NCI-H82 (cell line): ENCODE measurements around the gene PLAAT5.
A peak's percentile ranks its signal among the peaks of the same experiment; 100 is the strongest.
"Not testable (repeated sequence)": the region's sequence is repeated elsewhere in the genome, so short reads cannot be mapped to it uniquely, and the experiment has no call there.

ENCODE experiments used
- DNase-seq: peaks from one replicate; lab custom pipeline; 2025; lab: John Stamatoyannopoulos, UW

Gene PLAAT5, protein sequence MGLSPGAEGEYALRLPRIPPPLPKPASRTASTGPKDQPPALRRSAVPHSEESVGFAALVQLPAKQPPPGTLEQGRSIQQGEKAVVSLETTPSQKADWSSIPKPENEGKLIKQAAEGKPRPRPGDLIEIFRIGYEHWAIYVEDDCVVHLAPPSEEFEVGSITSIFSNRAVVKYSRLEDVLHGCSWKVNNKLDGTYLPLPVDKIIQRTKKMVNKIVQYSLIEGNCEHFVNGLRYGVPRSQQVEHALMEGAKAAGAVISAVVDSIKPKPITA

GRCh38 chr11:63490551-63491239 lies at the start of gene PLAAT5:
TSS of gene PLAAT5 (minus strand) at chr11:63491167. CDS start at chr11:63491034, 133 bp downstream.
- no peak for DNase-seq

GRCh38 chr11:63537293-63538101 lies 46.5 kb upstream of the PLAAT5 start:
- no peak for DNase-seq

DNA sequence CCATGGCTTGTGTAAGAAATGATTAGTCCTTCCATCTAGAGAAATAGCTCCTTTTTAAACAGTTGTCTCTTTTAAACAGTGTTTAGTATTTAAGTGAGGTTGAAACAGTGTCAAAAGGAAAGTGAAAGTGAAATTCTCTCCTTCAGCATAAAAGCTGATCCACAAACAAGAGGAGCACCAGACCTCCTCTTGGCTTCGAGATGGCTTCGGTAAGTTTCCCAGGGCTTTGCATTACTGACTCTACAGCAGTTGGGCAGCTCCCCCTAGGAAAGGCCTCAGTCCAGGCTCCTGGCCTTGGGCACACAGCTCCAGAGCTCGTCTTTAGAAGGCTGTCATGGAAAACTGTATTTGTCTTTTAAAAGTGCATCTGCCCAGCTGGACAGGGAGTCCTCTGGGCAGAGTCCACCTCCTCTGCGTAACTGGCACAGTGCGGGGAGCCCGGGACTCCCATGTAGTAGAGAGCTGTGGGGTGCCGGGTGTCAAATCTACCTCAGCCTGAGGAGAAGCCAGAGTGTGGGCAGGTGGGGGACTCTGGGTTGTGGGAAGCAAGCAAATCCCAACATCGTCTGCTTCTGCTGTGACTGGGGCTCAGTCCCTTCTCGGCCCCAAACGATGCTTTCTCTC lies 45.8 kb upstream of the PLAAT5 start, which contains the start of gene PLAAT4:
PLAAT4 (plus strand) TSS at position 140 of the 624 bp plus-strand sequence; CDS start at position 201, 61 bp downstream.
- no peak for DNase-seq

GRCh38 chr11:63535734-63536133 lies 44.8 kb upstream of the PLAAT5 start:
- DNase-seq, result no peak

GRCh38 chr11:63534895-63535461 lies 44.0 kb upstream of the PLAAT5 start:
- no peak for DNase-seq

- DNase-seq, result no peak
These were observed 43.1 kb upstream of the PLAAT5 start for GRCh38 chr11:63534076-63534475.

DNA sequence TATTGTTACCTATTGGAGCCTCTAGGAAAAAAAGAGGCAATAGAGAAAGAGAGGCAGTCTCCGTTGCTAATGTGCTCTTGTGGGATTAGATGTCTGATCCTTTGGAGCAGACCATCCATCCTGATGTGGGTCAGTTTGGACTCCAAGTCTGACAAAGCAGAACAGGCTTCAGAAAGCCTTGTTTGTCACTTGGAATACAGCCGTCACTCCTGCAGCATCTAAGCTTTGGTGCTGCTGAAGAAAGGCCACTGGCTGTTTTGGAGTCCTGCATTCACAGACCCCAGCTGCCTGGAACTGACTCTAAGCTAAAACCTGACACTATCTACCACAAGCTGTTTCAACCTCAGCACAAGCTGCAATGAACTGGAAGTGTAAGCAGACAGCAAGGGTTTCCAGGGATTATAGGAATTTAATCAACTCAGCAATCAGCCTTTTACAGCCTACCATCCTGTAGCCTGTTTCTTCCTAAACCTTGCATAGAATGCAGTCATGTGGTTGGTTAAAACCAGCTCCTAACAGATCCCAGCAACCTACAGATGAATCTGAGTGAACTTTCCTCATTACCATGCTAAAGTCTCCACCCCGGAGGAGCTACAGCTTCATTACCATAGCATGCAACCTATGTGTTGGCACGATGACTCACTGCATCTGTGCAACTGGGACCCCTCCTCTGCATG lies 42.0 kb upstream of the PLAAT5 start:
- peak; percentile 52 for DNase-seq

DNA sequence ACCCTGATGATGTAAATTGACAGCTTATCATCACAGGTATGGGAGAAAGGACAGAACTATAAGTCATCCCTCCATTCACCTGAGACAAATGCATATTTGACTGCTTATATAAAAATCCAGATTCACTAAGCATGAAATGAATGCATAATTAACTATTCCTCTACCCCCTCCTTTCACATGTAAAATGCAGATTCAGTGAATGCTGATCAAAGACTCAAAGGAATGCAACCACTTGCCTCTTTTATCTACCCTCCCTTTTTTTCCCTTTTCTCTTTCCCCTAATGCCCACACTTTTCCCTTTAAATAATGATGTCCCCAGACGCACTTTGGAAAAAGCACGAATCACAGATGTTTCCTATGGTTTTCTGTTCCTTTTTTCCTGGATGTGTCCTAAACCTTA lies 41.1 kb upstream of the PLAAT5 start:
- no peak for DNase-seq

DNA sequence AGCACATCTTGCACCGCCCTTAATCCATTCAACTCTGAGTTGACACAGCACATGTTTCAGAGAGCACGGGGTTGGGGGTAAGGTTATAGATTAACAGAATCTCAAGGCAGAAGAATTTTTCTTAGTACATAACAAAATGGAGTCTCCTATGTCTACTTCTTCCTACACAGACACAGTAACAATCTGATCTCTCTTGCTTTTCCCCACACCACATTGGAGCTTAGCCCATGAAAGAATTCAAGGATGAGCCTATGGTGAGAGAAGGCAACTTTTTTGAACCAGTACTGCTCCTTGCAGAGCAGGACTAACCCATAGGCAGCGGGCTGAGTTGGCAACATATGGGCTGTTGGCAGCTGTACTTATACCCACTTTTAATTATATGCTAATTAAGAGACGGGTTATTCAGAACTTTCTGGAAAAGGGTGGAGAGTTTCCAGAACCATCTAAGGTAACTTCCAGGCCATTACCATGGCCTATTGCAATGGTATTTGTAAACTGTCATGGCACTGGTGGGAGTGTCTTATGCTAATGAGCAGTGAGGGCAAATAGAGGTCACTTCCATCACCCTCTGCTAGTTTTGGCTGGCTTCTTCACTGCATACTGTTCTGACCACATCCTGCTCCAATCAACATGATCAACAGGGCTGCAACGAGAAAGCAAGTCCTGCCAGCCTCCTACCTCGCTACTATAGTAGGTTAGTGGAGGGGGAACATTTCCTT lies 40.3 kb upstream of the PLAAT5 start:
- not testable (repeated sequence) for DNase-seq

- DNase-seq, result no peak
These were observed 39.1 kb upstream of the PLAAT5 start for GRCh38 chr11:63530021-63530420.

DNA sequence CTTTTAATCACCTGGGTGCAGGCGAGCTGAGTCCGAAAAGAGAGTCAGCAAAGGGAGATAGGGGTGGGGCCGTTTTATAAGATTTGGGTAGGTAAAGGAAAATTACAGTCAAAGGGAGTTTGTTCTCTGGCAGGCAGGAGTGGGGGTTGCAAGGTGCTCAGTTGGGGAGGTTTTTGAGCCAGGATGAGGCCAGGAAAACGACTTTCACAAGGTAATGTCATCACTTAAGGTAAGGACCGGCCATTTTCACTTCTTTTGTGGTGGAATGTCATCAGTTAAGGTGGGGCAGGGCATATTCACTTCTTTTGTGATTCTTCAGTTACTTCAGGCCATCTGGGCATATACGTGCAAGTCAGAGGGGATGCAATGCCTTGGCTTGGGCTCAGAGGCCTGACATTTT lies 38.4 kb upstream of the PLAAT5 start:
- DNase-seq, result not testable (repeated sequence)

DNA sequence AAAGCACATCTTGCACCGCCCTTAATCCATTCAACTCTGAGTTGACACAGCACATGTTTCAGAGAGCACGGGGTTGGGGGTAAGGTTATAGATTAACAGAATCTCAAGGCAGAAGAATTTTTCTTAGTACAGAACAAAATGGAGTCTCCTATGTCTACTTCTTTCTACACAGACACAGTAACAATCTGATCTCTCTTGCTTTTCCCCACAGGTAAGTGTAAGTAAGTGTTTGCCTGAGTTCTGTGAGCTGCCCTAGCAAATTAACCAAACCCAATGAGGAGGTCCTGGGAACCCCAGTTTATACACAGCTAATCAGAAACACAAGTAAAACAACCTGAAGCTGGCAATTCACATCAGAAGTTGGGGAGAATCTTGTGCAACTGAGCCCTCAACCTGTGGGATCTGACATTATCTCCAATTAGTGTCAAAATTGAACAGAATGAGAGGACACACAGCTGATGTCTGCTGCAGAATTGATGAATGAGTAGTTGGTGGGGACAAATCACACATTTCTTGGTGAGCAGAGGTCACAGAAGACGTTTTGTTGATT lies 37.8 kb upstream of the PLAAT5 start:
- not testable (repeated sequence) for DNase-seq

DNA sequence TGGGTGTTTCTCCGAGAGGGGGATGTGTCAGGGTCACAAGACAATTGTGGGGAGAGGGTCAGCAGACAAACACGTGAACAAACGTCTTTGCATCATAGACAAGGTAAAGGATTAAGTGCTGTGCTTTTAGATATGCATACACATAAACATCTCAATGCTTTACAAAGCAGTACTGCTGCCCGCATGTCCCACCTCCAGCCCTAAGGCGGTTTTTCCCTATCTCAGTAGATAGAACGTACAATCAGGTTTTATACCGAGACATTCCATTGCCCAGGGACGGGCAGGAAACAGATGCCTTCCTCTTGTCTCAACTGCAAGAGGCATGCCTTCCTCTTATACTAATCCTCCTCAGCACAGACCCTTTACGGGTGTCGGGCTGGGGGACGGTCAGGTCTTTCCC lies 37.2 kb upstream of the PLAAT5 start:
- not testable (repeated sequence) for DNase-seq

DNA sequence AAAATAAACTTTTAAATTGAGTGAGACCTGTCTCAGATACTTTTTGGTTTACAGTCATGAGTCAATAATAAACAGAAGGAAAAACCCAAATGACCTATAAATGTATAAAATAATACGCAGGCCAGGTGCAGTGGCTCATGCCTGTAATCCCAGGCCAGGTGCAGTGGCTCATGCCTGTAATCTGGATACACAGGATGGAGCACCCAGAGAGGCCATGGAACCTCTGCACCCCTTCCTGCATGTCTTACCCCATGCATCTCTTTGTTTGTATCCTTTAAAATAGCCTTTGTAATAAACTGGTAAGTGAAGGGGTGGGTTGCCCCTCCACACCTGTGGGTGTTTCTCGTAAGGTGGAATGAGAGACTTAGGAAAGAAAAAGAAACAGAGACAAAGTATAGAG lies 36.7 kb upstream of the PLAAT5 start:
- no peak for DNase-seq

DNA sequence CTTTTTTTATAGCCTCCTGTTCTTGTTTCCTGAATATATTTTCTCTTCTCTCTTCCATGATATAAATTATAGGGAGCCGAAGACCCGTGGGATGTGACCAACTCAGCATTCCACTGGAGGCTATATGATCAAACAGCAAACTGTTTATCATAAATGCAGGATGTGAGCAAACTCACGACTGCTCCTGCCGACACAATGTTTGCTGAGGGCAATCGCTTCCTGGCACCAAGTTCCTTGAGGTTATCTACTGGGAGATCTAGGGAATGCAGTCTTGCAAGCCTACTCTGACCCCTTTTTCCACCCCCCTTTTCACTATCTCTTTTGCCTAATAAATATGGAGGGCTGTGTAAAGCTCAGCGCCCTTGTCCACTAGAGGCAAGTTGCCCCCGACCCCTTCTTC lies 32.2 kb upstream of the PLAAT5 start:
- no peak for DNase-seq

DNA sequence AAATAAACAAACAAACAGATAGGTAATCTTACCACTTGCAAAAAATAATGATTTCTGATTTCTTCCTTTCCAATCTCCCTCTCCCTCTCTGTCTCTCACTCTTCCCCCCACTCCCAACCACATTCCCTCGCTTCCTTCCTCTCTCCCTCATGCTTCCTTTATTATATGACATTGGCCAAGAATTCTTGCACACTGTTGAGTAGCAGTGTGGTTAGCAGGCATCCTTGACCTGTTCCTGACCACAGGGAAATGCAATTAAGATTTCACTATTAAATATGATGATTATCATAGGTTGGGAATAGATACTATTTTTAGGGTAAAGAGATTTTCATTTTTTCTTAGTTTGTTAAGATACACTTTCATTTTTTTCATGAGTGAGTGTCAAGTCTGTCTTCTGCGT lies 30.9 kb upstream of the PLAAT5 start:
- DNase-seq, result no peak

GRCh38 chr11:63520606-63521170 lies 29.7 kb upstream of the PLAAT5 start:
- DNase-seq, result no peak

GRCh38 chr11:63518548-63518947 lies 27.6 kb upstream of the PLAAT5 start:
- no peak for DNase-seq

- no peak for DNase-seq
These were observed 26.2 kb upstream of the PLAAT5 start for GRCh38 chr11:63517156-63517555.

DNA sequence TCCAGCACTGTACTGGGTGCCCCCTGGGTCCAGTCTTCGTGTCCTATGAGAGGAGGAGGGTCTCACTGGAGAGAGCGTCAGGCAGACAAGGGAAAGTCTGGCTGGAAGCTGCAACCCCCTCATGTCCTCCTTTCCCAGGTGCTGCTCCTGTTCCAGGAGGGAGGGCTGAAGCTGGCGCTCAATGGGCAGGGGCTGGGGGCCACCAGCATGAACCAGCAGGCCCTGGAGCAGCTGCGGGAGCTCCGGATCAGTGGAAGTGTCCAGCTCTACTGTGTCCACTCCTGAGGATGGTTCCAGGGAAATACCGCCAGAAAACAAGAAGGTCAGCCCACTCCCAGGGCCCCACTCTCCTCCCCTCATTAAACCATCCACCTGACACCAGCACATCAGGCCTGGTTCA lies 25.1 kb upstream of the PLAAT5 start:
- no peak for DNase-seq
